Retinal pigment epithelial cell (primary cell): ENCODE data around the gene ZMYND15.
A peak's percentile ranks its signal among the peaks of the same experiment; 100 is the strongest.

Experiments
- DNase-seq: peaks from one replicate; pipeline ENCODE4 v3.0.0-alpha.2; 2010; ENCODE audit warnings: low read depth
- H3K4me3 ChIP-seq: 2 replicates; pipeline ENCODE4 v1.5.1; 2011; ENCODE audit warnings: mild to moderate bottlenecking, low read length, control low read depth, moderate library complexity
- CTCF ChIP-seq: conservative IDR thresholded peaks from 2 replicates; pipeline ENCODE4 v1.5.1; 2011; ENCODE audit warnings: low read depth, low read length, control low read depth, inconsistent platforms

The ZMYND15 gene

GRCh38 chr17:4788159-4788806, 48.6 kb downstream of the ZMYND15 start:
- no peak for TF ChIP-seq CTCF
- no peak for DNase-seq
- H3K4me3 ChIP-seq = no peak overlapping the region

GRCh38 chr17:4788807-4789700, 49.4 kb downstream of the ZMYND15 start, which contains the start of gene GLTPD2:
GLTPD2 (plus strand) TSS chr17:4788964; CDS start chr17:4789012, 48 bp downstream.
- H3K4me3 ChIP-seq = peak within 1 kb of the TSS; percentile 61
- no peak for DNase-seq
- no peak for TF ChIP-seq CTCF

- TF ChIP-seq CTCF = no peak
- H3K4me3 ChIP-seq = peak overlapping the region; percentile 61
Observed at GRCh38 chr17:4789701-4789950, 50.0 kb downstream of the ZMYND15 start.

GRCh38 chr17:4789951-4790704, 50.5 kb downstream of the ZMYND15 start:
- peak overlapping the region; percentile 61 for H3K4me3 ChIP-seq
- peak; percentile 66 for TF ChIP-seq CTCF
- DNase-seq = no peak

More at GRCh38 chr17:4789701-4789950, 50.0 kb downstream of the ZMYND15 start:
- no peak for DNase-seq

GRCh38 chr17:4790705-4791088, 51.1 kb downstream of the ZMYND15 start:
- H3K4me3 ChIP-seq = peak overlapping the region; percentile 61
- TF ChIP-seq CTCF = no peak
- DNase-seq = no peak

- DNase-seq = no peak
- no peak for TF ChIP-seq CTCF
- H3K4me3 ChIP-seq = no peak overlapping the region
Observed at GRCh38 chr17:4795168-4795567, 55.5 kb downstream of the ZMYND15 start.
